Aorta (tissue), 5 donors: ENCODE measurements around the gene SCARB1. TPM values are rescaled to one million over a fixed set of nuclear protein-coding genes. Genes with fewer than 3 reads are reported as not detected.

Experiments
- ATAC-seq: fragments of 200-7000 bp; cut with Tn5 transposase; one replicate; pipeline ENCODE4 v1.9.1; 2022; ENCODE audit warnings: moderate library complexity; ENCODE audit not compliant: low FRiP score
- DNase-seq, 2 donors: peaks; one replicate each; pipeline ENCODE4 v3.0.0-alpha.2; 2020
- H3K27ac ChIP-seq, 2 donors: one replicate each; pipeline ENCODE4 v1.5.1; 2013; ENCODE audit warnings: low read length in 2 of 2, mild to moderate bottlenecking in 2 of 2, moderate library complexity in 2 of 2, control low read depth in 1 of 2, inconsistent platforms in 1 of 2, low read depth in 1 of 2
- H3K27me3 ChIP-seq, 2 donors: one replicate each; pipeline ENCODE4 v1.6.1; 2013; ENCODE audit warnings: control low read depth in 1 of 2, low read length in 1 of 2, mild to moderate bottlenecking in 1 of 2, moderate library complexity in 1 of 2; ENCODE audit not compliant: insufficient read depth in 2 of 2, control insufficient read depth in 1 of 2
- H3K36me3 ChIP-seq, 2 donors: one replicate each; pipeline ENCODE4 v1.6.1; 2013; ENCODE audit warnings: control low read depth in 1 of 2, low read length in 1 of 2, mild to moderate bottlenecking in 1 of 2; ENCODE audit not compliant: insufficient read depth in 2 of 2, control insufficient read depth in 1 of 2
- H3K4me1 ChIP-seq, 2 donors: one replicate each; pipeline ENCODE4 v1.6.1; 2013; ENCODE audit warnings: low read length in 2 of 2, control low read depth in 1 of 2, mild to moderate bottlenecking in 1 of 2, moderate library complexity in 1 of 2; ENCODE audit not compliant: insufficient read depth in 2 of 2, control insufficient read depth in 1 of 2
- H3K4me3 ChIP-seq, 2 donors: one replicate each; pipeline ENCODE4 v1.5.1; 2013; ENCODE audit warnings: low read length in 2 of 2, control low read depth in 1 of 2, mild to moderate bottlenecking in 1 of 2
- H3K9me3 ChIP-seq: one replicate; pipeline ENCODE4 v1.6.1; 2013; ENCODE audit warnings: mild to moderate bottlenecking, low read length; ENCODE audit not compliant: control insufficient read depth
- WGBS, 2 donors: extraction: QIAGEN DNeasy Blood & Tissue Kit; methylation state at CpG; one replicate each; pipeline ENCODE4 v1.1.7; 2013; 5-methylcytosine and 5-hydroxymethylcytosine counted together
- intact Hi-C, 2 donors: fragments of 100-400 bp; cut with DNase I; formaldehyde crosslinking; loops; one replicate each; pipeline versions ENCODE4 v1.14.2 to v1.15.0; 2022
- polyA plus RNA-seq, 2 donors: library from polyadenylated mRNA; stranded (reverse); fragments of 200-250 nt; gene quantifications; one replicate each; pipeline ENCODE4 v1.2.3, GENCODE V29; 2013
- total RNA-seq, 2 donors: library from RNA; stranded (reverse); fragmentation: NEBNext Ultra II Directional; extraction: Animal tissue kit (Norgen Biotek cat#: 25700); gene quantifications; one replicate each; pipeline ENCODE4 v1.2.1, GENCODE V29; 2021
- donor health status: healthy with polysubstance abuse.
- donor health status: Bipolar disorder and iron deficiency.
- donor health status: DM: no; HTN: no; CAD: no.
- donor health status: DM: no; HTN: no; CAD: no.
- donor health status: DM: yes; HTN: yes; CAD: no.

SCARB1 gene
- total and polyA plus RNA-seq, 4 donors: 6.6 to 38.5 (median 11.9) TPM

DNA sequence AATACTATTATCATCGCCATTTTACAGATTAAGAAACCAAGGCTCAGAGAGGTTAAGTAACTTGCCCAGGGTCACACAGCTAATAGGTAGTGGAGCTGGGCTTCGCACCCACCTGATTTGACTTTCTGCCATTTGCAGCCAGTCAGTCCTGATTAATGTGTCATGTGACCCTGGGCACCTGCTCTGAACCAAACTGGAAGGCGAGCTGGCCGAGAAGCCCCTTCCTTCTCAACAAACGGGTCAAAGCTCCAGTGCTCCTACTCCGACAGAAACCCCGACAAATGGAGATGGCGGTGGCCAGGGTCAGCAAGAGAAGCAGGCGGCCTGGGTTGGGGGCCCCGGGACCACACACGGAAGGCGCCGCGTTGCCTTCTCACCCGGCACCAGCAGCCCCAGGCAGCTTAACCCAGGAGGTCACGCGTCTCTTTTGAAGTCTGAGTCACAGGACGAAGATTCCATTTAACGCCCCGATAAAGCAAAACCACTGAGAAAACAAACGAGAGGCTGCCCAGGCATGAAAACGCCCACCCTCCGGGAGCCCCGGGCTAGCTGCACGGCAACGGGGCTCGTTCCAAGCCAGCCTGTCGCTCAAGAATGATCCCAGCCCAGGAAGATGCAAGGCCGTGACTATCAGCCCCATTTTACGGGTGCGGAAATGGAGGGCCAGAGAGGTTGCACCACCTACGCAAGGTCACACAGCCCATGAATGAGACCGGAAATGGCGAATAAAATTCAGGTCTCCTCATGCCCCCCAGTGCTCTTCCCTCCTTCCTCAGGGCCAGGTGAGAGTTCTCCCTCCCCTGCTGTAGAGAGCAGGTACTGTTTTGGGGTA, 124.8 kb downstream of the SCARB1 start:
- no peaks in the 10 kb centered on the region for H3K9me3 ChIP-seq
- H3K4me1 ChIP-seq: no peaks in the 10 kb centered on the region
- DNase-seq (no peak), ATAC-seq (no peak)
- no peak overlapping the region for H3K4me3 ChIP-seq
- no peaks in the 10 kb centered on the region for H3K36me3 ChIP-seq
- no peak overlapping the region for H3K27ac ChIP-seq
- 65 to 78% methylated on average over 34 of the region's 34 CpGs for WGBS, 2 donors
- intact Hi-C loops: no loop called here
- no peaks in the 10 kb centered on the region for H3K27me3 ChIP-seq

DNA sequence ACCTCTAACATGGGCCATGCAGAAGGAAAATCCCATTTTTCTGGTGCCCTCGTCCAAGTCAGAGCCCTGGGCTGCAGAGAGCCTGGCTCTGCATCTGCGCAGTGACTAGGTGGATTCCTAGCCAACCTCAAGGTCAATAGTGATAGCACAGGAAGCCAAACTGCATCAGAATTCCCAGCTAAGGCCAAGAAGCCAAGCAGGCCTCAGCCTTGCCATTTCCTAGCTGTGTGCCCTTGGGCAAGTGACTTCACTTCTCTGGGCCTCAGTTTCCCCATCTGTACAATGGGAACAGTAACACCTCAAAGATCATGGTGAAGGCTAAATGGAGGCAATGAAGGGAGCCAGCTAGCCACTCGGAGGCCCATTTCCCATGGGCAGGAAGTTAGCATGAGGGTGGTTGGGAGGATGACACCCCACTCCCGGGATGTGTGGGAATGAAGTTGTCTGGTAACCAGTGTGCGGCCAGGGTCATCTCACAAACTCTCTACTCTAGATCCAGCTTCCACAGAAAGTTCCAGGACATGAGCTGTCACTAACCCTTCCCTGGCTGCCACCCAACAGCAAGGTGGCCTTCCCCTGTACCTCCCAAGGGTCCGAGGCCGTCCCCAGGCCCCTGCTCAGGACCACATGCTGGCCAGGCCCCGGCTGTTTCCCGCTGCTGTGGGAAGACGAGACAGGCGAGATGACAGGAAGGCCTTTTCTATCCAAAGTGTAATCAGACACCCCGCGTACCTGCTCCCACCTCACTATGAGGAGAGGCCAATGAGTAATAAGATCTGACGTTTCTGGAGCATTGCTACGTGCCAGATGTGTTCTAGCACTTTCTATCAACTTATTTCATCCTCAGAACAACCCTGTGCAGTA, 125.7 kb downstream of the SCARB1 start:
- H3K9me3 ChIP-seq: no peaks in the 10 kb centered on the region
- H3K27me3 ChIP-seq: no peaks in the 10 kb centered on the region
- intact Hi-C loops: no loop called here
- 86 to 93% methylated on average over 15 of the region's 15 CpGs for WGBS, 2 donors
- ATAC-seq: no peak
- H3K36me3 ChIP-seq: no peaks in the 10 kb centered on the region
- DNase-seq: no peak
- no peak overlapping the region for H3K4me3 ChIP-seq
- no peaks in the 10 kb centered on the region for H3K4me1 ChIP-seq
- no peak overlapping the region for H3K27ac ChIP-seq

- Histone ChIP-seq H3K27me3 (no peaks in the 10 kb centered on the region), H3K36me3 (no peaks in the 10 kb centered on the region), H3K4me1 (no peaks in the 10 kb centered on the region), H3K9me3 (no peaks in the 10 kb centered on the region), H3K4me3 (no peak overlapping the region), H3K27ac (no peak overlapping the region)
- 80 to 97% methylated on average over 8 of the region's 8 CpGs for WGBS, 2 donors
- DNase-seq (peak in 1 of 2 donors; percentile 77), ATAC-seq (no peak)
- intact Hi-C loops: no loop called here
These were observed 126.6 kb downstream of the SCARB1 start for GRCh38 chr12:124737040-124737419.

- no peak for ATAC-seq
- Histone ChIP-seq H3K36me3 (no peaks in the 10 kb centered on the region), H3K9me3 (no peaks in the 10 kb centered on the region), H3K27me3 (no peaks in the 10 kb centered on the region), H3K27ac (no peak overlapping the region), H3K4me1 (no peaks in the 10 kb centered on the region), H3K4me3 (no peak overlapping the region)
- 90 to 92% methylated on average over 22 to 27 of the region's 27 CpGs for WGBS, 2 donors
- no peak for DNase-seq
- intact Hi-C loops: no loop called here
These were observed 127.3 kb downstream of the SCARB1 start for GRCh38 chr12:124736115-124737039.

GRCh38 chr12:124734224-124734788, 129.4 kb downstream of the SCARB1 start:
- Histone ChIP-seq H3K27ac (no peak overlapping the region), H3K27me3 (no peaks in the 10 kb centered on the region), H3K36me3 (no peaks in the 10 kb centered on the region), H3K4me3 (no peak overlapping the region), H3K4me1 (no peaks in the 10 kb centered on the region), H3K9me3 (no peaks in the 10 kb centered on the region)
- peak; percentile 39 for ATAC-seq
- WGBS, 2 donors: 91 to 94% methylated on average over 22 of the region's 22 CpGs
- intact Hi-C loops: loop anchor here in 1 of 2 donors (5.0 kb wide), 1 partner anchor 37 kb away; no protein-coding TSS in a partner anchor
- DNase-seq: peak in 1 of 2 donors; percentile 87

- DNase-seq: no peak
- WGBS, 2 donors: 57 to 58% methylated on average over 6 of the region's 6 CpGs
- intact Hi-C loops: loop anchor here in 1 of 2 donors (5.0 kb wide), 1 partner anchor 36 kb away; no protein-coding TSS in a partner anchor
These were observed 130.6 kb downstream of the SCARB1 start for GRCh38 chr12:124733086-124733485.

GRCh38 chr12:124732275-124733075, 131.2 kb downstream of the SCARB1 start:
- no peaks in the 10 kb centered on the region for H3K27me3 ChIP-seq
- H3K4me1 ChIP-seq: no peaks in the 10 kb centered on the region
- H3K36me3 ChIP-seq: no peaks in the 10 kb centered on the region
- H3K9me3 ChIP-seq: no peaks in the 10 kb centered on the region
- intact Hi-C loops: loop anchor here in 1 of 2 donors (5.0 kb wide), 1 partner anchor 35 kb away; no protein-coding TSS in a partner anchor
- H3K4me3 ChIP-seq: no peak overlapping the region
- H3K27ac ChIP-seq: peak overlapping the region in 1 of 2 donors; percentile 60
- ATAC-seq: no peak
- WGBS, 2 donors: 13 to 15% methylated on average over 17 of the region's 17 CpGs
- peak in 1 of 2 donors; percentile 65 for DNase-seq

More at GRCh38 chr12:124733086-124733485, 130.6 kb downstream of the SCARB1 start:
- no peaks in the 10 kb centered on the region for H3K9me3 ChIP-seq
- H3K36me3 ChIP-seq: no peaks in the 10 kb centered on the region
- peak overlapping the region in 1 of 2 donors; percentile 60 for H3K27ac ChIP-seq
- H3K4me3 ChIP-seq: no peak overlapping the region
- no peaks in the 10 kb centered on the region for H3K4me1 ChIP-seq
- H3K27me3 ChIP-seq: no peaks in the 10 kb centered on the region
- no peak for ATAC-seq
